ENCODE measurements around the gene ABI1. TPM values are rescaled to one million over a fixed set of nuclear protein-coding genes. Genes with fewer than 3 reads are reported as not detected.

The ABI1 gene
- total and polyA plus RNA-seq, 2 donors (not counting 3 experiments of a cell fraction or from before 2014, with no cell fraction given) = 58.8 to 59.1 TPM

GRCh38 chr10:26881600-26882331 lies 21.0 kb upstream of the ABI1 start:
- no TSS peak for BruUV-seq (replicated peaks)
- POLR2A ChIA-PET = interaction anchor here (0.6 to 0.9 kb wide), 2 partner anchors 18 to 156 kb away, joined by 3 to 7 read pairs; no protein-coding TSS in a partner anchor
- peak; percentile 65 for DNase-seq (ENCODE audit: low read depth, low spot score)
- peak; percentile 82 for FAIRE-seq
- Histone ChIP-seq H3K36me3 (ENCODE audit: control insufficient read depth in 2 of 2, extremely low read depth in 1 of 2, insufficient read depth in 2 of 2, low read length in 2 of 2) (no peaks in the 10 kb centered on the region), H3K9me1 (replicated peaks; ENCODE audit: control insufficient read depth, extremely low read depth, insufficient read depth, low read length) (no peaks in the 10 kb centered on the region), H3K4me2 (ENCODE audit: insufficient read depth, low read length) (no peak overlapping the region), H3K4me3 (replicated peaks in 1 of 3; ENCODE audit: insufficient read depth in 1 of 3, low read depth in 1 of 3, low read length in 3 of 3) (no peak overlapping the region), H2AFZ (ENCODE audit: low read depth, low read length) (no peak overlapping the region), H4K20me1 (replicated peaks; ENCODE audit: control insufficient read depth, extremely low read depth, insufficient read depth, low read length) (no peaks in the 10 kb centered on the region), H3K79me2 (ENCODE audit: control insufficient read depth, insufficient read depth, low read length) (no peaks in the 10 kb centered on the region), H3K9me3 (replicated peaks; ENCODE audit: control insufficient read depth, insufficient read depth, low read length) (no peaks in the 10 kb centered on the region), H3K4me1 (ENCODE audit: control insufficient read depth, extremely low read depth, insufficient read depth, low read length) (no peaks in the 10 kb centered on the region), H3K27ac (ENCODE audit: insufficient read depth, low read depth, low read length) (no peak overlapping the region), H3K9ac (replicated peaks; ENCODE audit: extremely low read depth, insufficient read depth, low read length) (no peak overlapping the region), H3K27me3 (ENCODE audit: control insufficient read depth in 2 of 2, insufficient read depth in 2 of 2, low read length in 2 of 2) (peaks cover 5 to 9% of the 10 kb centered on the region in 2 experiments)
- CTCF ChIA-PET = interaction anchor here (1.0 to 4.6 kb wide), 17 partner anchors 11 to 1006 kb away, joined by 3 to 295 read pairs (median 6); partner anchors contain the start of gene ABI1
- intact Hi-C loops (cut with micrococcal nuclease) (loop anchor here (1.0 to 5.0 kb wide), 6 partner anchors 20 to 1154 kb away; no protein-coding TSS in a partner anchor), dilution Hi-C loops (cut with MboI; ENCODE audit: extremely low pct_ligation_motif_present, low sequenced_read_pairs) (no loop called here)
- peak; percentile 52 to 61 for TF ChIP-seq CTCF (IDR thresholded peaks at IDR 0.05; ENCODE audit: extremely low read depth in 1 of 2, insufficient read depth in 1 of 2, low read depth in 1 of 2, low read length in 2 of 2)
- TF ChIP-seq, protein P1, sequence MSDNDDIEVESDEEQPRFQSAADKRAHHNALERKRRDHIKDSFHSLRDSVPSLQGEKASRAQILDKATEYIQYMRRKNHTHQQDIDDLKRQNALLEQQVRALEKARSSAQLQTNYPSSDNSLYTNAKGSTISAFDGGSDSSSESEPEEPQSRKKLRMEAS (IDR thresholded peaks at IDR 0.05; ENCODE audit: insufficient read depth, insufficient read length) = no peak

DNA sequence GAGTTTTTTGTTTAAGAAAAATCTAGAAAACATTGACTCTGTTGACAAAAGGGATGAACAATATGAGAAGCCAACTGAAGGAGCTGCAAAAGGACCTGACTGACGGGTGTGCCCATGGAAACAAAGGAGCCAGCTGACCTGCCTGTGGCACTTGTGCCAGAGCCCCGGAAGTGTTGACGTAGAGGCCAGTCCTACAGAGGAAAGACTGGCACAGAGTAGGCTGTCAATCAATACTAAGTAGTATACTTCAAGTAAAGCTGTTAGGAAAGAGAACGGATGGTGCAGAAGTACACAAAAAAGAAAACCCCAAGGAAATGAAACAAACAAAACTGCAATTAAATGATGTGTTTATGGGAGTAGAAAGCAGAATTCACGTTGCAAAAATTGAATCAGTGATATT lies 19.0 kb upstream of the ABI1 start:
- dilution Hi-C loops (cut with MboI; ENCODE audit: extremely low pct_ligation_motif_present, low sequenced_read_pairs) (no loop called here), intact Hi-C loops (cut with micrococcal nuclease) (loop anchor here (5.0 kb wide), 2 partner anchors 1002 to 1152 kb away; no protein-coding TSS in a partner anchor)
- H3K79me2 ChIP-seq (ENCODE audit: control insufficient read depth, insufficient read depth, low read length) = no peaks in the 10 kb centered on the region
- no peaks in the 10 kb centered on the region for H3K9me1 ChIP-seq (replicated peaks; ENCODE audit: control insufficient read depth, extremely low read depth, insufficient read depth, low read length)
- DNase-seq (ENCODE audit: low read depth, low spot score) (no peak), FAIRE-seq (no peak)
- no TSS peak for BruUV-seq (replicated peaks)
- no peak overlapping the region for H3K27ac ChIP-seq (ENCODE audit: insufficient read depth, low read depth, low read length)
- H3K4me1 ChIP-seq (ENCODE audit: control insufficient read depth, extremely low read depth, insufficient read depth, low read length) = no peaks in the 10 kb centered on the region
- H3K4me3 ChIP-seq (replicated peaks in 1 of 3; ENCODE audit: insufficient read depth in 1 of 3, low read depth in 1 of 3, low read length in 3 of 3) = no peak overlapping the region
- H3K27me3 ChIP-seq (ENCODE audit: control insufficient read depth in 2 of 2, insufficient read depth in 2 of 2, low read length in 2 of 2) = peaks cover 5 to 9% of the 10 kb centered on the region in 2 experiments
- ChIA-PET POLR2A (no interaction called here), CTCF (interaction anchor here (1.2 to 1.7 kb wide), 2 partner anchors 17 to 153 kb away, joined by 3 to 23 read pairs; no protein-coding TSS in a partner anchor)
- no peaks in the 10 kb centered on the region for H4K20me1 ChIP-seq (replicated peaks; ENCODE audit: control insufficient read depth, extremely low read depth, insufficient read depth, low read length)
- no peak for TF ChIP-seq MYC (IDR thresholded peaks at IDR 0.05; ENCODE audit: low read depth, low read length)
- TF ChIP-seq FOS (IDR thresholded peaks at IDR 0.05; ENCODE audit: borderline replicate concordance, insufficient read depth, low read length) = no peak
- TF ChIP-seq, protein P1 (IDR thresholded peaks at IDR 0.05; ENCODE audit: insufficient read depth, insufficient read length) = no peak
- no peak for TF ChIP-seq JUN (IDR thresholded peaks at IDR 0.05; ENCODE audit: borderline replicate concordance, insufficient read depth, insufficient read length, low read depth)
- no peak for TF ChIP-seq EZH2 (IDR thresholded peaks at IDR 0.05; ENCODE audit: borderline replicate concordance, low read depth, low read length, severe bottlenecking)
- no peak for TF ChIP-seq CTCF (IDR thresholded peaks at IDR 0.05; ENCODE audit: extremely low read depth in 1 of 2, insufficient read depth in 1 of 2, low read depth in 1 of 2, low read length in 2 of 2)
- TF ChIP-seq GATA2 (IDR thresholded peaks at IDR 0.05; ENCODE audit: insufficient read depth, insufficient read length, low read depth, low read length) = no peak
- no peak for TF ChIP-seq POLR2A (IDR thresholded peaks at IDR 0.05; ENCODE audit: low read depth, low read length)
- TF ChIP-seq POLR2AphosphoS5 (IDR thresholded peaks at IDR 0.05; ENCODE audit: insufficient read depth, low read depth, low read length) = no peak
- H3K4me2 ChIP-seq (ENCODE audit: insufficient read depth, low read length) = no peak overlapping the region
- no peak overlapping the region for H3K9ac ChIP-seq (replicated peaks; ENCODE audit: extremely low read depth, insufficient read depth, low read length)
- peak overlapping the region; percentile 32 for H2AFZ ChIP-seq (ENCODE audit: low read depth, low read length)
- no peaks in the 10 kb centered on the region for H3K9me3 ChIP-seq (replicated peaks; ENCODE audit: control insufficient read depth, insufficient read depth, low read length)
- no peaks in the 10 kb centered on the region for H3K36me3 ChIP-seq (ENCODE audit: control insufficient read depth in 2 of 2, extremely low read depth in 1 of 2, insufficient read depth in 2 of 2, low read length in 2 of 2)
